Esophagus muscularis mucosa (tissue), 3 donors: Measurements from ENCODE around the gene RAD51C.
"Not testable (repeated sequence)": the region's sequence is repeated elsewhere in the genome, so short reads cannot be mapped to it uniquely, and the experiment has no call there.

Source experiments
- CTCF ChIP-seq, 3 experiments: fragments of 200-600 bp in 2 of 3; fragments of 450-650 bp in 1 of 3; sonication (generic) in 2 of 3; IDR thresholded peaks; one replicate each; pipeline ENCODE4 v1.5.1; 2017 to 2019; ENCODE audit warnings: antibody characterized with exemption in 3 of 3, mild to moderate bottlenecking in 2 of 3, moderate library complexity in 1 of 3
- POLR2A ChIP-seq: fragments of 450-650 bp; IDR thresholded peaks from one replicate; pipeline ENCODE4 v1.6.1; 2017; ENCODE audit warnings: antibody characterized with exemption, moderate library complexity, mild to moderate bottlenecking, low read depth

- not testable (repeated sequence) for TF ChIP-seq CTCF (IDR thresholded peaks at IDR 0.05); POLR2A
Observed at GRCh38 chr17:58749627-58750026, 57.2 kb downstream of the RAD51C start.
